Nucleus accumbens (tissue), 56 donors: Measurements from ENCODE around the gene TINCR.

ENCODE experiments used
- DNase-seq, 56 donors: peaks; one replicate each; lab custom pipeline; 2025; lab: John Stamatoyannopoulos, UW

TINCR gene

DNA sequence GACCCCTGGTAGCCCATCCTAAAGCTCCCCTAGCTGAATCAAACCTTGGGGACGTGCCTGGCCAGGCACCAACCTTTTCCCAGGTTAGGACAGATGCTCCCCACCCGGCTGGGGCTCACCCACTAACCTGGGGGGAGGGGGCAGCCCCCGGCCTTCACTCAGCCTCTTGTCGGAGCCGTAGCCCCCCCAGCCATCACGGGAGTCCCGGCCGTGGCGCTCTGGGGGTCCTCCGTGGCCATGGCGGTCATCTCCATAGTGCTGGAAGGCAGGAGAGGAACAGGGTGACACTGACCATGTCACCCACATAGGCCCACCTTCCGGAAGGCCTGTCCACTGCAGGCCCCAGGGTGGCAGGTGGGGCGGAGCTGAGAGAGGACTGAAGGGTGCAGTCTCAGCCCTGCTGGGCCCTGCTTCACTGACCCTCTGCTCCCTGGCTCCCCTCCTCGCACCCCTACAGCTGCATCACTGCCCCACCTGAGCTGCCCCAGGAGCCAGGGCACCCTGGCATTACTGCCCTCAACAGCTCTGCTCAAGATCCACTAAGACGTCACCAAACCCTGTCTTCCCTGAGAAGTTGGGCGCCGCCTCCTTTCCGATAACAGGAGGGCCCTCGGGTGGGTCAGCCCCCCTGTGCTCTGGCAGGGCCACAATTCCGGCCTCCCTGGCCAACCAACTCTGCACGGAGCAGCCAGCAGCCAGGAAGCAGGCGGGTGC lies 22.6 kb upstream of the TINCR start:
- no peak for DNase-seq

DNA sequence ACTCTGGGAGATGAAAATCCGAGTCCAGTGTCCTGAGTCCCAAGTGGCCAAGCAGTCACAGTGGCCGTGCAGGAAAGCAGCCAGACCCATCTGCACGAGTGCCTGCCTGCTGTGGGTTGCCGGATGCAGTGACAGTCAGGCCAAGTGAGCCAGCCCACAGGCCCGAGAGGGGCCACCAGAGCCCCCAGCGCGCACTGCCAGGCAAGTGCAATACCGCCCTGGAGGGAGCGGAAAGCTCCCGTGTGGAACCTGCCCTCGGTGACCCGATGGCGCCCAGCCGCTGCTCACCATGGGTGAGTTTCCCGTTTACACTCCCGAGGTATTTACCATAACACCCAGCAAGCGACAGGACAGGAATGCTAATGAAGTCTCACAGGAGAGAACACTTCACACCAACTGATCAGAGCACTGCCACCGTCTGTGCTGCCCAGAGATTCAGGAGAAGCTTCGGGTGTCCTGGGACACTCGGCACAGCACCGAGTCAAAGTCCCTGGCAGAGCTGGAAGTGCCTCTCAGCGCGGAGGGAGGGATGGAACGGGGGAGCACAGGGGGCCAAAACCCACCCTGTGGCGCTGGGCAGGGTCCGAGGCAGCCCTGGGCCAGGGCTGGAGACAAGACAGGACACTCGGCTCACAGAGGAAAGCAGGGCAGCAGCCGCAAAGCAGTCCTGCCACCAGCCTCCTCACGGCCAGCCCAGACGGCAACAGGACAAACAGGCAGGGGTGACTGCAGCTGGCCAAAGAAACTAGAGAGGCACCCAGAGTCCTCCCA lies 21.3 kb upstream of the TINCR start:
- DNase-seq = peak in 1 of 56 donors; percentile 3

DNA sequence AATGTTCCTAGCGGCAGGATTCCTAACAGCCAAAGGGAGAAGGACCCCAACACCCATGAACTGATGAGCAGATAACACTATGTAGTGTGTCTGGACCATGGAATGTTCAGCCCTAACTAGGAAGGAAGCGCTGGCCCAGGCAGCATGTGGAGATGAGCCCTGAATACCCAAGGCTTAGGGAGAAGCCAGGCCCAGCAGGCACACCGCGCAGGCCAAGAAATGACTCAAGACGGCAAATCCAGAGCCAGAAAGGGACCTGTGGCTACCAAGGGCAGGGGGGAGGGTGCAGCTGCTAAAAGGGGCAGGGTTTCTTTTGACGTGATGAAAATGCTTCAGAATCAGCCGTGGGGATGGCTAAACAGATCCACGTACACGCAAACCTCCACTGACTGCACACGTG lies 20.7 kb upstream of the TINCR start:
- DNase-seq = peak in 12 of 56 donors; percentile 10 to 47 (median 18)

DNA sequence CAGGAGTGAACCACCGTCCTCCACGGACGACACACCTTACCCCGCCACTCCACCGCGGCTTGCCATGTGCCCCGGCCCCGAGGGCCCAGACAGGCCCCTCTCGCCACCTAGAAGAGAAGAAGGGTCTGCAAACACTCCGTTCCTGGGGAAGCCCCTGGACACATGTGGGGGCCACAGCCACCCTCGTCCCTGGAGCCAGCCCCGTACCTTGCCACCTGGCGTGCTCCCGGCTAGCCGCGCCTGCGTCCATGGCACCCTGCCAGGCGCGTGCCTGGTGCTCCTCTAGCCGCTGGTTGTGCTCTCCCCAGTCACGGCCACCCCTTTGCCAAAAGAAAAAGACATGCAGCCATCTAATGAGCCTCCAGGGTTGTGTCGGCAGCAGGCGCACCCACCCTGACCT lies 19.9 kb upstream of the TINCR start:
- DNase-seq = no peak

DNA sequence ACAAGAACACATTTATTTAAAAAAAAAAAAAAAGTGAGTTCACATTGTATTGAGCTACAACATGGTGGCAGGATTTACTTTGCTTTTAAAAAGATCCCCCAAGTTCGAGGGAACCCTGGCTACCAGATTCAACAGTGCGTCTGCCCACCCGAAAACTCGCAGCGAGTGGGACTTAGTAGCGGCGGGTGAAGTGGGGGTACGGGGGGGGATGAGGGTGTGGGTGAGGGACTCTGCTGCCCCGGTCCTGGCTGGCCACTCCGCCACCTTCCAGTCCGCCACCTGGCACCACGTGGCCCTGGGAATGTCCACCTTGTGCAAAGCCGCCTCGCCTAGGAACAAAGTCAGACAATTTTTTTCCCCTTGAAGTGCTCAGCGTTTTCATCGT lies 19.3 kb upstream of the TINCR start:
- no peak for DNase-seq

DNA sequence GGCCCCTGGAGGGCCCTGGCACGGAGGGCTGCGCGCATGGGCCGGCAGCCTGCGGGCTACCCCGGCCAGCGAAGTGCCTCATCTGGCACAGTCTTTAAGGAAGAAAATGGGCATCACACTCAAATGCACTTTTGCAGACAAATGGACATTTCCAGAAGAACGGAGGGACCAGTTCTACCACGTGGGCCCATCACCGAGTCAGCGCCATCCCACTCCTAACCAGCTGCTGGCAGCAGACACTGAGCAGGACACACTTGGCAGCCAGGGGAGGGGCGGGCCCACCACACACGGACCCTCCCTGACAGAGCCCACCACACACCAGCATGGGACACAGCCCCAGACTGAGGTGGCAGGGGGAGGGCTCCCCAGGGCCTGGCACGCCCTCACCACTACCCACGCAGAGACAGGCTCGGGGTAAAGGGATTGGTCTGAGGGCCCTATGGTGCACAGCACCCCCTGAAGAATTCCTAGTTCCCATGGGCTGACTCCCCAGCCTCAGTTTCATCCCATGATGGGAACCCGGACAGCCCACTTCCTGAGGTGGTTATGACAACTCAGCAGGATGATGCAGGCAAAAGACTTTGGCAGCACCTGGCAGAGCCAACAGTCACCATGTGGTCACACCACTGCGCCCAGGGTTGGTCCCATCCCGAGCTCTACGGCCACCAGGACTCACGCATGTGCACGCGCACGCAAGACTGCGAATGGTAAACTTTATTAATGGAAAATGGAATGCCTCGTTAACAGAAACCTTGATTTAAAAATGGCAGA lies 18.7 kb upstream of the TINCR start:
- DNase-seq = peak in 11 of 56 donors; percentile 15 to 72 (median 60)

DNA sequence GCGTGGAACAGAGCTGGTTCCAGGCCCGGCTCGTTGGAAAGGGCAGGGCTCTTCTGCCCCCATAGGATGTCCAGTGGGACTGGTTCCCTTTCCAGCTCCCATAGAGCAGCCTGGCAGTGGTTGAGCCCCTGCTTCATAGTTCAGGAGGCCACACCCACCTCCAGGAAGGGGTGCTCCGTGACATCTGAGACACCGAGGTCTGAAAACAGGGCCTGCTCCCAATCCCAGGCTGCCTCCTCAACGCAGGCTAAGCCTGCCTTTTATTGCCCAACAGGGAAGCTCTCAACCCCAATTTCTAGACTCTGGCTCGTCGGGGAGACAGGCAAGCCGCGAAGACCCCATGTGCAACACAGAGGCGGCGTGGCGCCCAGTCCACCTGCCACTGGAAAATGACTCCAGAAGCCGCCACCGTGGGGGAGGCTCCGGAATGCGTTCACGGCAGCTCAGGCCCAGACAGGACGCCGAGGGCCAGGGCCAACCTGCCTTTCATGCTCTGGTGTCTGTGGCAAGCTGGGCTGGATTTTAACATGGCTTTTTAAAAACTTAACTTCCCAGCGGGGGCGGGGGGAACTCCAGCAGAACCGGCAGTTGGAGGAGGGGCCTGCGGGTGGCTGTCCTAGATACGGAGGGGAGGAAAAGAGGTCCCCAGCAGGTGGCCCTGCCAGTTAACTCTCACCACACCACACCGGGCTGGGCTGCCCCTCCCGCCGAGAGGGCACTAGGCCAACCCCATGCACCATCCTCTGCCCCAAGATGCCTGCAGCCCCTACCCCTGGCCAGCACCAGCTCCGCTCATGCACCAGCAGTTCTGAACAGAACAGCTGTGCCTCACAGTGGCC lies 17.9 kb upstream of the TINCR start:
- DNase-seq = peak in 44 of 56 donors; percentile 7 to 73 (median 40)

DNA sequence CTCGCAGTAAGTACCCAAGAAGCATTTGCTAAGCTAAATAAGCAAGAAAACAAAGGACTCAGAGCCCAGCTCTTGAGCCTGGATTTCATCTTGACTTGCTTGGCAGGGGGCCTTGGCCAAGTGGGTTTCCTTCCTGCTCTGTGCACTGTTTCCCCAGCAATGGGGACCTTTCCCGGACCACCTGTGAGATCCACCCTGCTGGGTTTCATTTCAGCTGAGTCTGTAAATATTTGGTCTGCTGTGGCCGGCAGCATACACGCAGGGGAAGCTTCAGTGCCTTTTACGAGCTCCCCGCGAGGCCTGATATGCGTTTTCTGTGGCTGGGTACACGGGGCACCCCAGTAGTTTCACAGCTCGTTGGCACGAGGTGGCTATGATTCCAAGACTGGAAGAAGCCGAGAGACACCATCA lies 12.4 kb upstream of the TINCR start:
- no peak for DNase-seq

DNA sequence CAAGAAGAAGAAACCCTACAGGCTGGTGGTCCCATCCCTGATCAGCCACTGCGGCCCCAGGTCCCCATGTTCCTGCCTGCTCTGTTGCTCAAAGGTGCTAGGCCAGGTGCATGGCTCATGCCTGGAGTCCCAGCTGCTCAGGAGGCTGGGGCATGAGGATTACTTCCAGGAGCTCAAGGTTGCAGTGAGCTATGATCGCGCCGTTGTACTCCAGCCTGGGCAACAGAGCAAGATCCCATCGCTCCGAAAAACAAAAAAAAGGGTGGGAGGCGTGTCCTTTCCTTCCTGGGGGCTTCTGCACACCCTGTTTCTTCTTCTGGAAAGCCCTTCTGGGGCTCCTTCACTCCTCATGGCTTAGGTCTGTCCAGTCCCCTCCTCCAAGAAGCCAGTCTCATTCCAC lies 11.9 kb upstream of the TINCR start:
- DNase-seq = no peak

DNA sequence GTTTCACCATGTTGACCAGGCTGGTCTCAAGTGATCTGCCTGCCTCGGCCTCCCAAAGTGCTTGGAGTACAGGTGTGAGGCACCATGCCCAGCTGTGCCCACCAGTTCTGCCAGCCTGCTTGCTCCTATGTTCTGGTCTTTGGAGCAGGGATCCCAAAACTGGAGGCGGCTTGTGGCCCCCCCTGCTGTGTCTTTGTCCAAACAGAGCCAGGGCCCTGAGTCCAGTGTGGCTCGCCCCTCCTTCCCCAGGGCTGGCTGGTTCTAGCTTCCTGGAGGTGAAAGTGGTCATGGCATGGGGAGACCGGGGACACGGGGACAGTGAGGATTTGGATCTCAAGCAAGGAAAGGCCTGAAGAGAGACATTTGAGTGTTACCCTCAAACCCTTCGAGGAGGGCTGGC lies 11.5 kb upstream of the TINCR start:
- no peak for DNase-seq

DNA sequence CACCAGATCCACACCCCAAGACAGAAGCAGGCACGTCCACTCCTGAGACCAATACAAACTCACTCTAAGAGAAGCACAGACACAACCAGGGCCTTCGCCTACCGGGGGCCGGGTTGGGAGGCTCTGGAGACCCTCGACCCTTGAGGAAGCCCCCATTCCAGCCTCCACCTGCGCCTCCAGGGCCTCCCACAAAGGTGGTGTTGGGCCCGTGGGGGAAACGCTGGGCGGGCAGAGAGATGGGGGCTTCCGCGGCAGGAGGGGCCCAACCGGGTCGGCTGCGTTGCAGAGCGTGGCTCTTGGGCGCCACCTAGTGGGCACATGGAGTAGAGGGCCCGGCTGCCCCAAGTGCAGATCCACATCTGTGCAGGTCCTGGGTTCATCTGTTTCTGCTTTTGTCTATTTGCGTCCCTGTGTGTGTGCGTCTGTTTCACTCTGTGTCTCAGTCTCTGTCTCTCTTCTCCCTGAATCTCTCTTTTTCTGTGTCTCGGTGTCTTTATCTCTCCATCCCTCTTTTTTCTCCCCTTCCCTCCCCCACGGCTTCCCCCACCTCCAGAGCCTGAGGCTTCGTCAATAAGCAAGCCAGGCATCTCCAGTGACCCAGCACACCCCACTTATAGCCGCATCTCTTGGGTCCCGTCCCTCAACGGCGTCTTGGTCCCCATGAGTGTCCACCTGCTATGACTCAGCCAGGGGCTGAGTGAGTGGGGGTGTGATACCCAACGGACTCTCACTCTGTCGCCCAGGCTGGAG lies 10.5 kb upstream of the TINCR start:
- peak in 46 of 56 donors; percentile 10 to 78 (median 35) for DNase-seq

DNA sequence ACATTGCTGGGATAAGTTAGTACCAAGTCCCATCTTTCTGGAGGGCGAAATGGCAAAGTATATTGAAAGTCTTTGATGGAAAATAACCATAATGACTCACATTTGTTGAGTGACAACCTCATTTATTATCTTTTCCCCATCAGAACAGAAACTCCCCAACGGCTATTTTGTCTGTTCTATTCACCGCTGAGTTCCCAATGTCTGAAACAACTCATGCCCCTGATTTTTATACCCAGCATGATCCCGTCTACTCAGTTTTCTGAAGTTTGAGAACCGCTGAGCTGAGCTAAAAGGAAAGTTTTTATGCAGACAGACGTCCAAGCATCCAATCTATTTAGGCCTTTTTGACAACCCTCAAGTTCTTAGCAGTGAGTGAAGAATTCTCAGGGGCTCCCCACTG lies 7.8 kb upstream of the TINCR start:
- no peak for DNase-seq

DNA sequence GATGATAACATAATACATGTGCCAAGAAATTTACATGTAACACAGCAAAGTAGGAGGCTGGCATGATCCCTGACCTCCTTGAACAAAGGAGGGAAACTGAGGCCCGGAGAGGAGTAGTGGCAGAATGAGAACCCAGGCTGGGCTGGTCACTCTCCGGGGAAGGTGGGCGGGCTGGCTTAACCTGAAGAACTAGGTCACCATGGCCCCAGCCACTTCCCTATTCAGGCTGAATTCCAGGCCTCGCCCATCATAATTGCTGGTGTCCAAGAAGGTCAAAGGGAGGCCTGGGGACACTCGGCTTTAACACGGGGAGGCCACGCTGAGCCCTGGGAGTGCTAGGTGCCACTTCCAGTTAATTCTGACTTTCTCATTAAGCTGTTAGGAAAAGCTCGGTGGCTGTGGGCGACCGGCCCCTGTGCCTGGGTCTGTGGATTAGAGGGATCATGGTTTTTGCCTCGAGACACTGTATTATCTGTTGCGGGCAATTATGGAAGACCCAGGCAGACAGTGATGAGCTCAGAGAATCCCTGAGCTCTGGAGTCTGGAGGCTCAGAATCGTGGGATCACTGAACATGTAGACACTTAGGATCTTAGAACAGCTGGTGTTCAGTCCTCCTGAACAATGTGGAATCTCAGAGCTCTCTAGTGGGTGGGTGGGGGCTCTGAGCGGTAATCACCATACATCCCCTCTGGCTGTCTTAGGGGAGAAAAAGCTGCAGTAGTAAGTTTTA lies 5.0 kb upstream of the TINCR start:
- DNase-seq = no peak

DNA sequence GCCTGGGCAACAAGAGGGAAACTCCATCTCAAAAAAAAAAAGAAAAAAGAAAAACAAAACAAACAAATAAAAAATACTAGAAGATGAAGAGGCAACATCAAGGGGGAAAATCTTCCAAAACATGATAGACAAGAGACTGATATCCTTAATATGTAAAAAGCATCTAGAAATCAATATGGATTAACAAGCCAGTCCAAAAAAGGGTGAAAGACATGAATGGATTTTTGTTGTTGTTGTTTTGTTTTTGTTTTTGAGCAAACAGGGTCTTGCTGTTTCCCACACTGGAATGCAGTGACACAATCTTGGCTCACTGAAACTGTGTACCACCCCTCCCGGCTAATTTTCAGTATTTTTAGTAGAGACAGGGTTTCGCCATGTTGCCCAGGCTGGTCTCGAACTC lies 4.0 kb upstream of the TINCR start:
- DNase-seq = no peak

DNA sequence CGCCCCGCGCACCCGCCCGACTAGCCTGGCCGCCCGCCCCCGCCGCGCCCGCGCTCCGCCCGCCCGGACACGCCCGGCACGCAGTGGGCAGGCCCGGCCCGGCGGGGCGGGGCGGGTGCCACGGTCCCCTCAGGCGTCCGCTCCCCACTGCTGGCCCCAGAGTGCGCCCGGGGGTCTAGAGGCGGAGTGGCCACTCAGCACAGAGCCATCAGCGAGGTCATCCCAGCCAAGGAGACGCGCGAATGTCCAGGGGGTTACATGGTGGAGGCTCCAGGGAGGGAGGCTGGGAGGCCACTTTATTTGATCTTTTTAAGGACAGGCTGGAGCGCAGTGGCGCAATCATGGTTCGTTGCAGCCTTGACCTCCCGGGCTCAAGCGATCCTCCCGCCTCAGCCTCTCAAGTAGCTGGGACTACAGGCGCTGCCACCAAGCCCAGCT lies 236 bp upstream of the TINCR start:
- DNase-seq = no peak

DNA sequence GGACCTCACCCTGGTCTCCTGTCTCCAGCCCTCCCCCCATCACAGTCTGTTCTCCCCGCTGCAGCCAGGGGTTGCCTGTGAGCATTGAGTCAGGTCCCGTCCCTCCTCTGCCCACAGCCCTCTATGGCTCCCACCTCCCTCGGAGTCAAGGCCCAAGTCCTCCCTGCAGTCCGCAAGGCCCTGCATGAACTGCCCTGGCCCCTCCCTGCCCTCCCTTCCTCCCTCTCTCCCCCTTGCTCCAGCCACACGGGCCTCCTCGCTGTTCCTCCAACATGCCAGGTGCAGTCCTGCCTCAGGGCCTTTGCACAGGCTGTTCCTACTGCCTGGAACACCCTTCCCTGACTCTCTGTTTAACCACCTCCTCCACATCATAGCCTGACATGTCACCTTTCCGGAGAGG lies 2.8 kb downstream of the TINCR start:
- DNase-seq = no peak

DNA sequence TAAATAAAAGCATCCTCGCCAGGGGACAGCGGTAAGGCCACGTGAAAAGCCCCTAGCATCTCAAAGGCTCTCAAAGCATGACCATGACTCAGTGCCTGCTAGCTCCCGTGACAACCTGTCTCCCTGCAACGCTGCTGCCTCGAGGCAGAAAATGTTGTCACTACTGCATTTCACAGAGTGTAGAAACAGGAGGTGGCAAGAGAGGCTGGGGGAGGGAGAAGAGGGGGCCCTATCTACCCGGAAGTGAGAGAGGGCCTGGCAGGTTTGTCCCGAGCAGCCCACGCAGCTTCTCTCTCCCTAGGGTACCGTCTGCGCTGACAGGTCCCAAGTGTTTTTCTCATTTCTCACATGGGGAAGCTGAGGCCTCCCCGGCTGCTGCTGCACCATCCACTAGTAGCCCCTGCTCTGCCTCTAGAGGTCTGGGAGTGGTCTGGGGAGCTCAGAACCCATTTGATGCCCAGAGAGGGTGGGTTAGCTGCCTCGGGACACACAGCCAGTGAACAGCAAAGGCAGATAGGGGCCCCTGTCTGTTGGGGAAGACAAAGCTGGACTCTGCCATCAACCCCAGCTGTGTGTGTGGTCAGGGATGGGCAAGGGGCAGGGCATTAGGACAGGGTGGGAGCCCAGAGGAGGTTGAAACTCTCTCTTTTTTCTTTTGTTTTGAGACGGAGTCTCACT lies 3.7 kb downstream of the TINCR start:
- peak in 3 of 56 donors; percentile 6 to 17 (median 16) for DNase-seq

DNA sequence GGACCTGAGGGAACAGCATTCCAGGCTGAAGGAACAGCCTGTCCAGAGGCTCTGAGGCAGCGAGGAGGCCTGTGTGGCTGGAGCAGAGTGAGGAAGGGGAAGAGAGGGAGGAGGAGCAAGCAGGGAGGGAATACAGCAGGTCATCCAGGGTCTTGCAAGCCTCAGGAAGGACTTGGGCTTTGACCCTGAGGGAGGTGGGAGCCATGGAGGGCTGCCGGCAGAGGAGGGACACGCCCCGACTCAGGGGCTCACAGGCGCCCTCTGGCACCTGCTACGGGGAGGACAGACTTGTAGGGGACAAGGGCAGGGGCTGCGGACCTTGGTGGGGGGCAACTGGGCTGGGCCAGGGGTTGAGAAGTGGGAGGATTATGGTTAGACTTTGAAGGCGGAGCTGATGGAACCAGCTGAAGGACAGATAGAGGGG lies 4.7 kb downstream of the TINCR start:
- no peak for DNase-seq
